K562 (cell line): ENCODE data around the gene TRIM65. TPM values are rescaled to one million over a fixed set of nuclear protein-coding genes. Genes with fewer than 3 reads are reported as not detected.

Experiments
- CREB5 ChIP-seq: fragments of 250-450 bp; sonication (Bioruptor Pico); IDR thresholded peaks from 2 replicates; pipeline ENCODE4 v1.5.0; 2020; ENCODE audit warnings: mild to moderate bottlenecking
- HINFP ChIP-seq: fragments of 450-650 bp; conservative IDR thresholded peaks from 2 replicates; pipeline ENCODE4 v1.6.1; 2016; ENCODE audit warnings: missing genetic modification characterization, low read depth, mild to moderate bottlenecking, control low read depth, missing compliant biosample characterization
- HMG20B ChIP-seq: fragments of 250-450 bp; sonication (Bioruptor Pico); IDR thresholded peaks from 2 replicates; pipeline ENCODE4 v1.5.0; 2021; ENCODE audit warnings: mild to moderate bottlenecking
- IRF1 ChIP-seq: sonication (generic); formaldehyde crosslinking; IDR thresholded peaks from 2 replicates; pipeline ENCODE4 v1.8.0; 2022; ENCODE audit warnings: missing genetic modification reagents, mild to moderate bottlenecking, borderline replicate concordance
- MAZ ChIP-seq, 2 experiments: fragments of 450-650 bp in 1 of 2; sonication (generic) in 1 of 2; formaldehyde crosslinking; IDR thresholded peaks in 1 of 2; conservative IDR thresholded peaks in 1 of 2; 2 replicates each; pipeline versions ENCODE4 v1.4.0 to v1.5.0; 2020; ENCODE audit warnings: mild to moderate bottlenecking in 1 of 2, missing genetic modification reagents in 1 of 2
- POLR2AphosphoS2 ChIP-seq: IDR thresholded peaks from 2 replicates; pipeline ENCODE4 v1.6.1; 2012; ENCODE audit warnings: low read length, improper control_type of control experiment
- REST ChIP-seq, 2 experiments: fragments of 450-650 bp; formaldehyde crosslinking in 1 of 2; IDR thresholded peaks; 2 replicates each; pipeline versions ENCODE4 v1.4.0 to v1.6.1; 2014 to 2020; ENCODE audit warnings: mild to moderate bottlenecking in 2 of 2, borderline replicate concordance in 1 of 2, low read depth in 1 of 2
- SMAD2 ChIP-seq: fragments of 150-350 bp; IDR thresholded peaks from 2 replicates; pipeline ENCODE4 v1.6.1; 2014; ENCODE audit warnings: low read depth, mild to moderate bottlenecking, low read length
- TCF7L2 ChIP-seq: fragments of 150-350 bp; IDR thresholded peaks from 2 replicates; pipeline ENCODE4 v1.6.1; 2016; ENCODE audit warnings: low read depth, mild to moderate bottlenecking, low read length, moderate library complexity
- ZBTB49 ChIP-seq: sonication (generic); formaldehyde crosslinking; IDR thresholded peaks from 2 replicates; pipeline ENCODE4 v1.8.0; 2022; ENCODE audit warnings: missing genetic modification reagents, mild to moderate bottlenecking, borderline replicate concordance
- polyA plus RNA-seq, 8 experiments: library from polyadenylated mRNA; depleted of rRNA in 4 of 8; stranded (reverse) in 5 of 8; unstranded in 3 of 8; fragments of >200 nt; fragmentation: Nextera tagmentation in 2 of 8; fragmentation: Illumina TruSeq in 1 of 8; extraction: Ambion mirVana in 2 of 8; extraction: Trizol in 1 of 8; gene quantifications; 2 replicates each; pipeline versions ENCODE4 v1.2.1 to v1.2.3, GENCODE V29; 2011 to 2014; ENCODE audit warnings: inconsistent platforms in 1 of 8, missing spikeins in 1 of 8
- total RNA-seq, 7 experiments: library from RNA; depleted of rRNA in 6 of 7; stranded (reverse); fragments of >200 nt in 6 of 7; fragmentation: Illumina TruSeq in 2 of 7; extraction: Trizol in 2 of 7; gene quantifications; 2 replicates each; pipeline versions ENCODE4 v1.2.1 to v1.2.3, GENCODE V29; 2011 to 2021; ENCODE audit warnings: low replicate concordance in 1 of 7

Gene TRIM65
- total and polyA plus RNA-seq, 9 of the 15 experiments (the other 6 are each of a cell fraction or from before 2014, with no cell fraction given): 2.8 to 45.7 (median 22.9) TPM

GRCh38 chr17:75945211-75945610, 48.5 kb upstream of the TRIM65 start (continued):
- TF ChIP-seq REST (IDR thresholded peaks at IDR 0.05; ENCODE audit: borderline replicate concordance) (no peak), REST (CRISPR knock-in tag; IDR thresholded peaks at IDR 0.05; ENCODE audit: low read depth) (no peak), POLR2AphosphoS2 (no peak), TCF7L2 (no peak), HMG20B (CRISPR knock-in tag) (no peak), HINFP (tag) (no peak), MAZ (CRISPR knock-in tag; conservative IDR thresholded peaks at IDR 0.05 in 1 of 2, IDR thresholded peaks at IDR 0.05 in 1 of 2) (no peak), IRF1 (CRISPR knock-in tag) (no peak), SMAD2 (no peak), ZBTB49 (CRISPR knock-in tag) (no peak), CREB5 (no peak)
